GM23248 (cell line): ENCODE results near the gene FOXN3.

Experiments used
- EZH2 ChIP-seq: fragments of 200-600 bp; sonication (generic); IDR thresholded peaks from 2 replicates; pipeline ENCODE4 v1.6.1; 2018; ENCODE audit warnings: antibody characterized with exemption, mild to moderate bottlenecking; ENCODE audit not compliant: insufficient read depth, poor library complexity, severe bottlenecking
- EZH2phosphoT487 ChIP-seq: fragments of 200-600 bp; sonication (generic); IDR thresholded peaks from 2 replicates; pipeline ENCODE4 v1.6.1; 2018; ENCODE audit warnings: antibody characterized with exemption, moderate library complexity, mild to moderate bottlenecking, low read depth; ENCODE audit not compliant: insufficient read depth

DNA sequence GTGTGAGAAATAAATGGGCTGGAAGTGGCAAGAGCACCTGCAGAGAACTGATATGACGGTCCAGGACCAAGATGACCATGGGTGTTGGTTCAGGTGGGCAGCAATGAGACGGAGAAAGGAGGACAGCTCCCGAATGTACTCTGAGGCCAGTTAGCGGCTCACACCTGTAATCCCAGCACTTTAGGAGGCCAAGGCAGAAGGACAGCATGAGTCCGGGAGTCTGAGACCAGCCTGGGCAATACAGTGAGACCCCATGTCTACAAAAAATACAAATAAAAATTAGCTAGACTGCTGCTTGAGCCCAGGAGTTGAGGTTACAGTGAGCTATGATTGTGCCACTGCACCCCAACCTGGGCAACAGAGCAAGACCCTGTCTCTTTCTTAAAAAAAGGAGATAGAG, 60.1 kb downstream of the FOXN3 start:
- TF ChIP-seq EZH2phosphoT487, result no peak
- TF ChIP-seq EZH2, result no peak
